HuH-7 (cell line): ENCODE results near the gene IFT80.
"Not testable (repeated sequence)": the region's sequence is repeated elsewhere in the genome, so short reads cannot be mapped to it uniquely, and the experiment has no call there.

ENCODE experiments used
- DNase-seq: peaks from one replicate; pipeline ENCODE4 v3.0.0; 2011; ENCODE audit warnings: low spot score

Gene IFT80

GRCh38 chr3:160362896-160363295 lies 36.1 kb downstream of the IFT80 start:
- not testable (repeated sequence) for DNase-seq

- DNase-seq, result no peak
Measured at GRCh38 chr3:160355826-160356225, 43.2 kb downstream of the IFT80 start.

GRCh38 chr3:160346511-160346910 lies 52.5 kb downstream of the IFT80 start:
- DNase-seq, result no peak

GRCh38 chr3:160343132-160343531 lies 55.9 kb downstream of the IFT80 start:
- DNase-seq, result no peak

- no peak for DNase-seq
Measured at GRCh38 chr3:160340351-160340750, 58.7 kb downstream of the IFT80 start.

GRCh38 chr3:160331127-160331937 lies 67.7 kb downstream of the IFT80 start:
- DNase-seq, result no peak

GRCh38 chr3:160330690-160331089 lies 68.3 kb downstream of the IFT80 start:
- no peak for DNase-seq

GRCh38 chr3:160330109-160330508 lies 68.9 kb downstream of the IFT80 start:
- no peak for DNase-seq

- DNase-seq, result not testable (repeated sequence)
Measured at GRCh38 chr3:160326286-160326685, 72.7 kb downstream of the IFT80 start.

GRCh38 chr3:160321821-160322220 lies 77.2 kb downstream of the IFT80 start:
- not testable (repeated sequence) for DNase-seq

- no peak for DNase-seq
Measured at GRCh38 chr3:160319322-160319721, 79.7 kb downstream of the IFT80 start.

GRCh38 chr3:160314995-160315394 lies 84.0 kb downstream of the IFT80 start:
- DNase-seq, result no peak

GRCh38 chr3:160312014-160312624 lies 86.9 kb downstream of the IFT80 start:
- no peak for DNase-seq

GRCh38 chr3:160302806-160303205 lies 96.2 kb downstream of the IFT80 start:
- DNase-seq, result no peak

- DNase-seq, result no peak
Measured at GRCh38 chr3:160296591-160296990, 102.4 kb downstream of the IFT80 start.

GRCh38 chr3:160291909-160292299 lies 107.1 kb downstream of the IFT80 start:
- no peak for DNase-seq

- peak; percentile 21 for DNase-seq
Measured at GRCh38 chr3:160291290-160291908, 107.6 kb downstream of the IFT80 start.

- DNase-seq, result no peak
Measured at GRCh38 chr3:160287666-160288065, 111.4 kb downstream of the IFT80 start.

- DNase-seq, result no peak
Measured at GRCh38 chr3:160286231-160286630, 112.8 kb downstream of the IFT80 start.

GRCh38 chr3:160280836-160281235 lies 118.2 kb downstream of the IFT80 start:
- DNase-seq, result no peak

- no peak for DNase-seq
Measured at GRCh38 chr3:160279657-160280056, 119.4 kb downstream of the IFT80 start.

GRCh38 chr3:160278210-160278609 lies 120.8 kb downstream of the IFT80 start:
- no peak for DNase-seq

- DNase-seq, result no peak
Measured at GRCh38 chr3:160265088-160265487, 133.9 kb downstream of the IFT80 start.
